ENCODE measurements around the gene SMARCAL1. TPM values are rescaled to one million over a fixed set of nuclear protein-coding genes. Genes with fewer than 3 reads are reported as not detected.

SMARCAL1 gene
- total and polyA plus RNA-seq, 9 of the 15 experiments (the other 6 are each of a cell fraction or from before 2014, with no cell fraction given): 8.2 to 27.9 (median 12.4) TPM

GRCh38 chr2:216371721-216372702 is 40.3 kb upstream of the SMARCAL1 start, which contains the start of gene MARCHF4 (continued):
- no peak for TF ChIP-seq MYC (IDR thresholded peaks at IDR 0.05; ENCODE audit: low read depth, low read length)
- no peak for TF ChIP-seq MYC (CRISPR knock-in tag; IDR thresholded peaks at IDR 0.05; ENCODE audit: borderline replicate concordance, low read depth)
- no peak for TF ChIP-seq PHF21A (IDR thresholded peaks at IDR 0.05; ENCODE audit: borderline replicate concordance, low read depth)
- no peak for TF ChIP-seq ZNF24 (IDR thresholded peaks at IDR 0.05)
- no peak for TF ChIP-seq CREBBP (IDR thresholded peaks at IDR 0.05; ENCODE audit: low read depth, low read length)
- TF ChIP-seq HDAC3 (IDR thresholded peaks at IDR 0.05; ENCODE audit: borderline replicate concordance, partially characterized antibody): no peak
- no peak for TF ChIP-seq POLR3G (IDR thresholded peaks at IDR 0.05; ENCODE audit: extremely low read depth, insufficient read length, insufficient replicate concordance)
- TF ChIP-seq EGR1 (conservative IDR thresholded peaks at IDR 0.05): no peak
- no peak for TF ChIP-seq MED1 (CRISPR knock-in tag; IDR thresholded peaks at IDR 0.05; ENCODE audit: borderline replicate concordance)
- TF ChIP-seq HNRNPUL1 (IDR thresholded peaks at IDR 0.05; ENCODE audit: low read length): no peak
- no peak for TF ChIP-seq NELFE (IDR thresholded peaks at IDR 0.05; ENCODE audit: insufficient read depth, insufficient read length)
- no peak for TF ChIP-seq PTRF (tag; IDR thresholded peaks at IDR 0.05)
- TF ChIP-seq BCL6 (CRISPR knock-in tag; IDR thresholded peaks at IDR 0.05): no peak
- 0 out of 2 replicates have a peak, but pooled peaks have one; percentile 38 for TF ChIP-seq HLTF (IDR thresholded peaks at IDR 0.05)
- no peak for TF ChIP-seq THAP12 (CRISPR knock-in tag; IDR thresholded peaks at IDR 0.05)
- no peak for TF ChIP-seq CHCHD3 (CRISPR knock-in tag; IDR thresholded peaks at IDR 0.05)
- TF ChIP-seq ESRRB (CRISPR knock-in tag; IDR thresholded peaks at IDR 0.05; ENCODE audit: borderline replicate concordance): no peak
- TF ChIP-seq RBM14 (IDR thresholded peaks at IDR 0.05; ENCODE audit: borderline replicate concordance, insufficient read depth, low read depth, low read length): no peak
- no peak for TF ChIP-seq CHD2 (IDR thresholded peaks at IDR 0.05; ENCODE audit: low read depth, low read length)
- TF ChIP-seq GATA2 (CRISPR knock-in tag; IDR thresholded peaks at IDR 0.05): 0 out of 2 replicates have a peak, but pooled peaks have one; percentile 21
- TF ChIP-seq ZNF830 (CRISPR knock-in tag; IDR thresholded peaks at IDR 0.05): no peak
- TF ChIP-seq ZZZ3 (IDR thresholded peaks at IDR 0.05): no peak
- no peak for TF ChIP-seq POLR2AphosphoS5 (IDR thresholded peaks at IDR 0.05; ENCODE audit: control insufficient read depth, insufficient read depth, low read depth, low read length)
- TF ChIP-seq ZNF217 (CRISPR knock-in tag; IDR thresholded peaks at IDR 0.05): no peak; the same call in 1 of the 2 replicates
- TF ChIP-seq NFXL1 (CRISPR knock-in tag; IDR thresholded peaks at IDR 0.05): no peak
- TF ChIP-seq SIRT6 (IDR thresholded peaks at IDR 0.05; ENCODE audit: low read depth, low read length): no peak
- TF ChIP-seq SNRNP70 (optimal IDR thresholded peaks at IDR 0.05; ENCODE audit: low read depth, low read length): no peak
- TF ChIP-seq COPS2 (conservative IDR thresholded peaks at IDR 0.05): no peak
- no peak for TF ChIP-seq IRF2 (CRISPR knock-in tag; IDR thresholded peaks at IDR 0.05)
- no peak for TF ChIP-seq ZNF311 (CRISPR knock-in tag; IDR thresholded peaks at IDR 0.05)
- no peak for TF ChIP-seq ERF (CRISPR knock-in tag; IDR thresholded peaks at IDR 0.05)

Data from K562 (cell line).